Caco-2 (cell line): ENCODE results near the gene DOCK10. TPM values are rescaled to one million over a fixed set of nuclear protein-coding genes. Genes with fewer than 3 reads are reported as not detected.
A peak's percentile ranks its signal among the peaks of the same experiment; 100 is the strongest.

Experiments used
- BruUV-seq: library from RNA; stranded (reverse); fragments of 400-500 nt; replicated peaks from 2 replicates; lab custom pipeline; 2021; lab: Mats Ljungman, UMichigan
- CTCF ChIA-PET: fragments of 300-600 bp; sonication (Branson Sonifier 250); formaldehyde crosslinking; loops from one replicate; lab custom pipeline; 2022; ENCODE audit warnings: antibody characterized with exemption; lab: Charles Lee
- POLR2A ChIA-PET: fragments of 300-600 bp; sonication (Branson Sonifier 250); formaldehyde crosslinking; loops from one replicate; lab custom pipeline; 2022; ENCODE audit warnings: antibody characterized with exemption; lab: Charles Lee
- DNase-seq, 2 experiments: peaks; one replicate each; pipeline versions ENCODE4 v3.0.0 to v3.0.0-alpha.2; 2020 to 2022
- H3K27me3 ChIP-seq: replicated peaks from 2 replicates; pipeline ENCODE4 v1.6.0; 2011; ENCODE audit warnings: low read length; ENCODE audit not compliant: control insufficient read depth, insufficient read depth
- H3K36me3 ChIP-seq: 2 replicates; pipeline ENCODE4 v1.5.1; 2011; ENCODE audit warnings: low read length; ENCODE audit not compliant: control insufficient read depth, insufficient read depth
- H3K4me1 ChIP-seq: fragments of 250-450 bp; sonication (Bioruptor Pico); 2 replicates; pipeline ENCODE4 v1.5.1; 2020; ENCODE audit warnings: mild to moderate bottlenecking
- H3K4me3 ChIP-seq: 2 replicates; pipeline ENCODE4 v1.5.1; 2011; ENCODE audit warnings: low read depth, mild to moderate bottlenecking, control low read depth, low read length
- H3K9me3 ChIP-seq: fragments of 250-450 bp; sonication (Bioruptor Pico); 2 replicates; pipeline ENCODE4 v1.5.1; 2020; ENCODE audit warnings: mild to moderate bottlenecking, moderate library complexity
- H3K27ac Mint-ChIP-seq: one replicate; pipeline ENCODE4 v1.8.0; 2022; ENCODE audit warnings: mixed read lengths; ENCODE audit not compliant: unreplicated experiment
- H3K27me3 Mint-ChIP-seq: one replicate; pipeline ENCODE4 v1.8.0; 2022; ENCODE audit warnings: mixed read lengths; ENCODE audit not compliant: insufficient read depth, unreplicated experiment
- H3K36me3 Mint-ChIP-seq: one replicate; pipeline ENCODE4 v1.8.0; 2022; ENCODE audit warnings: mild to moderate bottlenecking, mixed read lengths; ENCODE audit not compliant: insufficient read depth, unreplicated experiment
- H3K4me1 Mint-ChIP-seq: one replicate; pipeline ENCODE4 v1.8.0; 2022; ENCODE audit warnings: low read depth, mixed read lengths; ENCODE audit not compliant: unreplicated experiment
- H3K4me3 Mint-ChIP-seq: one replicate; pipeline ENCODE4 v1.8.0; 2022; ENCODE audit warnings: mild to moderate bottlenecking, moderate library complexity, mixed read lengths; ENCODE audit not compliant: unreplicated experiment
- H3K9me3 Mint-ChIP-seq: one replicate; pipeline ENCODE4 v1.8.0; 2022; ENCODE audit warnings: mixed read lengths; ENCODE audit not compliant: unreplicated experiment
- intact Hi-C: fragments of 100-400 bp; cut with micrococcal nuclease; formaldehyde crosslinking; loops from one replicate; pipeline ENCODE4 v1.10.0; 2022; ENCODE audit not compliant: unreplicated experiment
- total RNA-seq: library from RNA; stranded (reverse); gene quantifications from 2 replicates; pipeline ENCODE4 v1.2.3, GENCODE V29; 2022
- TF ChIP-seq, protein P1 (sequence below), 2 experiments: fragments of 200-600 bp in 1 of 2; IDR thresholded peaks; 1 replicate in 1 of 2; 2 replicates in 1 of 2; pipeline versions ENCODE4 v1.5.1 to v1.8.0; 2011 to 2022; ENCODE audit warnings: antibody characterized with exemption in 1 of 2, control low read depth in 1 of 2, inconsistent platforms in 1 of 2, low read depth in 1 of 2, low read length in 1 of 2, mild to moderate bottlenecking in 1 of 2, moderate library complexity in 1 of 2; ENCODE audit not compliant: insufficient read depth in 1 of 2, severe bottlenecking in 1 of 2, unreplicated experiment in 1 of 2

DOCK10 gene
- total RNA-seq, 1 experiment from 2014 or later = not detected

DNA sequence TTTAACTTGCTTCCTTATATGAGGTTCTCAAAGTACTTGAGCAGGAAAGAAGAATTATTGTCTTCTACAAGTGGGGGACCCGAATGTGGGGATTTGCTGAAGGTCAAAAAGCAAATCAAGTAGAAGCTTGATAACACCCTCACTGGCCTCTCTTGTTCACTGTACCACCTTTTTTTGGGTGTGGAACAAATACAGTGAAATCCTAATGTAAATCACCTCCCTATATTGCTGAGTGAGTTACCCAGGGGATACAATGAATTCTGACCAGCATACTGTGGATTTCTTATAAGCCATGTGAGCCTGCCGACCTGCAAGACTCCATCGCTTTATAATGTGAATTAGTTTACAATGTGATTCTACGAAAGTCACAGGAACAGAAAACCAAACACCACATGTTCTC is 66.5 kb downstream of the DOCK10 start:
- Mint-ChIP-seq H3K27ac (no peak overlapping the region), H3K27me3 (peaks cover 2% of the 10 kb centered on the region), H3K9me3 (no peaks in the 10 kb centered on the region), H3K4me1 (no peaks in the 10 kb centered on the region), H3K36me3 (no peaks in the 10 kb centered on the region), H3K4me3 (no peak overlapping the region)
- no peaks in the 10 kb centered on the region for H3K4me1 ChIP-seq
- BruUV-seq = no TSS peak
- H3K27me3 ChIP-seq = no peaks in the 10 kb centered on the region
- H3K9me3 ChIP-seq = no peaks in the 10 kb centered on the region
- POLR2A ChIA-PET = no interaction called here
- TF ChIP-seq, protein P1, sequence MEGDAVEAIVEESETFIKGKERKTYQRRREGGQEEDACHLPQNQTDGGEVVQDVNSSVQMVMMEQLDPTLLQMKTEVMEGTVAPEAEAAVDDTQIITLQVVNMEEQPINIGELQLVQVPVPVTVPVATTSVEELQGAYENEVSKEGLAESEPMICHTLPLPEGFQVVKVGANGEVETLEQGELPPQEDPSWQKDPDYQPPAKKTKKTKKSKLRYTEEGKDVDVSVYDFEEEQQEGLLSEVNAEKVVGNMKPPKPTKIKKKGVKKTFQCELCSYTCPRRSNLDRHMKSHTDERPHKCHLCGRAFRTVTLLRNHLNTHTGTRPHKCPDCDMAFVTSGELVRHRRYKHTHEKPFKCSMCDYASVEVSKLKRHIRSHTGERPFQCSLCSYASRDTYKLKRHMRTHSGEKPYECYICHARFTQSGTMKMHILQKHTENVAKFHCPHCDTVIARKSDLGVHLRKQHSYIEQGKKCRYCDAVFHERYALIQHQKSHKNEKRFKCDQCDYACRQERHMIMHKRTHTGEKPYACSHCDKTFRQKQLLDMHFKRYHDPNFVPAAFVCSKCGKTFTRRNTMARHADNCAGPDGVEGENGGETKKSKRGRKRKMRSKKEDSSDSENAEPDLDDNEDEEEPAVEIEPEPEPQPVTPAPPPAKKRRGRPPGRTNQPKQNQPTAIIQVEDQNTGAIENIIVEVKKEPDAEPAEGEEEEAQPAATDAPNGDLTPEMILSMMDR (IDR thresholded peaks at IDR 0.05; ENCODE audit: insufficient read depth in 1 of 2, low read depth in 1 of 2, low read length in 1 of 2, severe bottlenecking in 1 of 2, unreplicated experiment in 1 of 2) = no peak
- intact Hi-C loops = no loop called here
- DNase-seq = no peak
- no peak overlapping the region for H3K4me3 ChIP-seq
- CTCF ChIA-PET = no interaction called here
- H3K36me3 ChIP-seq = no peaks in the 10 kb centered on the region

GRCh38 chr2:224973112-224974016 is 68.9 kb downstream of the DOCK10 start:
- TF ChIP-seq, protein P1 (IDR thresholded peaks at IDR 0.05; ENCODE audit: insufficient read depth in 1 of 2, low read depth in 1 of 2, low read length in 1 of 2, severe bottlenecking in 1 of 2, unreplicated experiment in 1 of 2) = no peak
- Histone ChIP-seq H3K9me3 (no peaks in the 10 kb centered on the region), H3K4me3 (no peak overlapping the region), H3K4me1 (no peaks in the 10 kb centered on the region), H3K27me3 (no peaks in the 10 kb centered on the region), H3K36me3 (no peaks in the 10 kb centered on the region)
- H3K4me3 Mint-ChIP-seq = no peak overlapping the region
- intact Hi-C loops = no loop called here
- no peaks in the 10 kb centered on the region for H3K36me3 Mint-ChIP-seq
- no peak overlapping the region for H3K27ac Mint-ChIP-seq
- DNase-seq = no peak
- ChIA-PET POLR2A (no interaction called here), CTCF (no interaction called here)
- BruUV-seq = no TSS peak
- no peaks in the 10 kb centered on the region for H3K9me3 Mint-ChIP-seq
- no peaks in the 10 kb centered on the region for H3K27me3 Mint-ChIP-seq
- no peaks in the 10 kb centered on the region for H3K4me1 Mint-ChIP-seq

DNA sequence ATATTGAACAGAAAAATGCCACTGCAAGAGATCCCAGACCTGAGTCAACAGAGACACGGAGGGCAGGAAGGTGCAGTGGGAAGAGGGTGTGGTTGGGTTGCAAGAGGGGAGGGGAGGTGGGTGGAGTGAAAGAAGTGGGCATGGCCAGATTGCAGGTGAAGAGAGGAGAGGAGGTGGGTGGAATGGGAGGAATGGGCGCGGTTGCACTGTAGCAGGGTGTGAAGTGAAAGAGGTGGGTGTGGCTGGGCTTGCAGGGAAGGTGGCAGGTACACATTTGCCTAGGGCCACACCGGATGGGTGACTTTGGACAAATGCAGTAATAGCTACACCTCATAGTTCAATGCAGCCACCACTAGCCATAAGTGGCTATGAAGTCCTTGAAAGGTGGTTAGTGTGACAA is 71.1 kb downstream of the DOCK10 start:
- CTCF ChIA-PET = no interaction called here
- no peak overlapping the region for H3K27ac Mint-ChIP-seq
- intact Hi-C loops = no loop called here
- BruUV-seq = no TSS peak
- Histone ChIP-seq H3K27me3 (no peaks in the 10 kb centered on the region), H3K36me3 (no peaks in the 10 kb centered on the region), H3K4me1 (no peaks in the 10 kb centered on the region), H3K4me3 (no peak overlapping the region), H3K9me3 (no peaks in the 10 kb centered on the region)
- H3K9me3 Mint-ChIP-seq = no peaks in the 10 kb centered on the region
- no peak overlapping the region for H3K4me3 Mint-ChIP-seq
- H3K36me3 Mint-ChIP-seq = no peaks in the 10 kb centered on the region
- no peaks in the 10 kb centered on the region for H3K27me3 Mint-ChIP-seq
- TF ChIP-seq, protein P1 (IDR thresholded peaks at IDR 0.05; ENCODE audit: insufficient read depth in 1 of 2, low read depth in 1 of 2, low read length in 1 of 2, severe bottlenecking in 1 of 2, unreplicated experiment in 1 of 2) = no peak
- no peaks in the 10 kb centered on the region for H3K4me1 Mint-ChIP-seq
- peak; percentile 11 to 58 for DNase-seq
- POLR2A ChIA-PET = no interaction called here
